GM19023 (cell line): ENCODE results near the gene CBLB.

Experiments
- ATAC-seq: cut with Tn5 transposase; IDR thresholded peaks from one replicate; pipeline ENCODE4 v1.9.1; 2021; ENCODE audit warnings: mild to moderate bottlenecking, moderate library complexity; ENCODE audit not compliant: unreplicated experiment

CBLB gene

GRCh38 chr3:105791919-105792786 lies 76.7 kb downstream of the CBLB start:
- ATAC-seq = no peak

- ATAC-seq = no peak
Observed at GRCh38 chr3:105791131-105791530, 77.7 kb downstream of the CBLB start.

DNA sequence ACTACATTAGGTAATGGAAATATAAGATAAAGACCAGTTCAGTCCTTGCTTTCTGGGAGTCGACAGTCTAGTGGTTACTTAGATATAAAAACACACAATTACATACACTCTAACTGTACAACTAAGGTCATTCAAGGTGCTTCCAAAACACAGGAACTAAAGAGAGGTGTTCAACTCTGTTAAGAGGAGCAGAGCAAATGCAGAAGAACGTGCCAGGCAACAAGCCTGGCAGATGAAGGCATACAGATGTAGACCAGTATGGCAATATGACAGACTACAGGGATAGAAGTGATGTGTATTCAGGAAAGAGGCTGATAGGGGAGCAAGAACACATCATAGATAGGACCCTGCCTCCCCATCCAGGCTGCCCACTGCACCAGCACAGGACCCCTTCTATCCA lies 78.3 kb downstream of the CBLB start:
- no peak for ATAC-seq

DNA sequence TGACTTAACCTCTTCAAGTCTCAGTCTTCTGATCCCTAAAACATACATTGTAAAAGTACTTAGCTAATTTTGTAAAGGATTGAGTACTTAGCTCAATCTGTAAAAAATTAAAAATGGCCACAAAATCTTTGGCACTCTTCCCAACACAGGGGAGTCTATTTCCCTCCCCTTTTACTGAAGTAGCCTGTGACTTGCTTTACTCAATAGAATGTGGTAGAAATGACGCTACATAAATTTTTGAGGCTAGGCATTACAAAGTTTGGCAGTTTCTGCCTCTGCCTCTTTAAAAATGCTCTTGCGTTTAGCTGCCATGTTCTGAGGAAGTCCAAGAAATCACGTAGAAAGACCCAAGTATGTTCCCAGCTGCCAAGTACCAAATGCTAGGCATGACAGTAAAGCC lies 80.2 kb downstream of the CBLB start:
- no peak for ATAC-seq

GRCh38 chr3:105787453-105787852 lies 81.4 kb downstream of the CBLB start:
- no peak for ATAC-seq

- ATAC-seq = no peak
Observed at GRCh38 chr3:105786990-105787389, 81.8 kb downstream of the CBLB start.

DNA sequence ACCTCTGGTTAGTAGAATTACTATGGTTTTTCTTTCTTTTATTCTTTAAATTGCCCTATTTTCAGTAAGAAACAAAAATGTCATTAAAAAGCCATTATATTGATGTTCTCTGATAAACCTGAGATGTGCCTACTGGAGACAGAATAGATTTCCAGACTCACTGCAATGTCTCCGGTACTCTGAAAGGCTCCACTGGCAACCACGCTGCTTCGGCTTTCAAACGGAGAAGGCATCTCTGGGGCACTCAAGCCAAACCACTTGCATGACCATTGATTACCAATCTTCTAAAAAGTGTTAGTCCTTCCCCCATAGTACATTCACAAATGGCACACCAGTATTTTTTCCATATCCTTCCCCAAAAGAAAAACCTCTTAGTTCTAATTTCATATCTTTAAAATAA lies 82.6 kb downstream of the CBLB start:
- no peak for ATAC-seq

DNA sequence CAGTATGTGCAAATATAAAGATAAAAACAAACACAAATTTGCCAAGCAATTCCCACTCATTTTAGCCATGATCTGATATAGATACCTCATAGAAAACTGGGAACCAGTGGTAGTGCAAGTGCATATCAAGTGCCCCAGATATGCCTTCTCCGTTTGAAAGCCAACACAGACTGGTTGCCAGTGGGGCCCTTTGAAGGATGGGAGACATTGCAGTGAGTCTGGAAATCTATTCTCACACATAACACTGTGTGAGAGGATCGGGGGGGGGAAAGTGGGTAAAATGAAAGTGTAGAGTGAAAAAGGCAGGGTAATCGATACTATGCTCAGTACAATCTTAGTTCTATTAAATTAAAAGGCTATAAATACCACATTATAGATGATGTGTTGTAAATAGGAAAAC lies 83.0 kb downstream of the CBLB start:
- no peak for ATAC-seq

- ATAC-seq = no peak
Observed at GRCh38 chr3:105783631-105784030, 85.2 kb downstream of the CBLB start.

- ATAC-seq = no peak
Observed at GRCh38 chr3:105781871-105782270, 86.9 kb downstream of the CBLB start.

- no peak for ATAC-seq
Observed at GRCh38 chr3:105780107-105780506, 88.7 kb downstream of the CBLB start.

DNA sequence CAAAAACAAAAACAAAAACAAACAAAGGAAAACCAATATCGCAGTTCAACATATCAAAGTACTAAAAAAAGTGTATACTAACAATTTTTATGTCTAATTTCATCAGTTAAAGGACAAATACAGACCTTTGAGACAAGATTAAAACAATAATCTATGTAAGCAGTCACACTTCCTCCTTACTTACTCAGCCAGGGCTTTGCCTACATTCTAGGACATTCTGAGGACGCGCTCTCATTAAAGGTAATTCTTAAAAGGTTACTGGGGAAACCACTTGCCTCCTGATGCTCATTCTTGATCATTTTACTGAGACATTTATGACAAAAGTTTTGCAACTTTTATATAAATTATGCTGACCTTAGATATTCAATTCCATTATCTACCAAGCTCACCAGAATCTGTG lies 93.4 kb downstream of the CBLB start:
- no peak for ATAC-seq

DNA sequence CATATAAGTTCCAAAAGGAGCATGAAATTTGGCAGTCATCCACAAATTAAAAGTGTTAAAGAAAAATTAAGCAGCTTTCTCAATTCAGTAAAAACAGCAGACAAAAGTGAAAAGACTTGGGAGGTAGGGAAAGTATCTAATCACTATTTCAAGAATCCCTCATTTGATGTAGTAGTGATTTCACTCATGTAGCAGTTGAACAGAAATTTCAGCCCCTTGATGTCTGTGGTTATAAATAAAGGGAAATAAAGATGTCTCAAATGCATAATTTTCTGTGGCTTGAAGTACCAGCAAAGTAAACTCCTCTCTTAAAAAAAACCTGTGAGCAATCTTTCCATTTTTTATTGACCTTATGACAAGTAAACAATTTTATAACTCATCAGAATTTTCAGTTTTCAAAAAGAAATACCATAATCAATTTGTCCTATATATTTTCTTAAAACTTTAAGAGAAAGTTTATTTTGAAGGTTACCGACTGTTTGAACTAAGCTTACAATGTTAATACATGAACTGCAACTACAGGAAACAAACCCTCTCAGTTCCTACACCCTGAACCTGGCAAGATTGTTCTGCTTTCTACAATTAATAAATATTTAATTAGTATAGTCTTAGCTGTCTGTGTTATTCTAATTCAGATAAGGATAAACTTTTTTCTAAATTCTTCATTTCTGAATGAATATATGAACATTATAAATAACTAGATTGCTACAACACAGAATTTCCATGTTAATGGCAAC lies 94.2 kb downstream of the CBLB start:
- ATAC-seq = no peak

- ATAC-seq = no peak
Observed at GRCh38 chr3:105773291-105773690, 95.5 kb downstream of the CBLB start.

GRCh38 chr3:105772635-105773034 lies 96.2 kb downstream of the CBLB start:
- ATAC-seq = no peak

GRCh38 chr3:105771392-105771791 lies 97.4 kb downstream of the CBLB start:
- ATAC-seq = no peak

DNA sequence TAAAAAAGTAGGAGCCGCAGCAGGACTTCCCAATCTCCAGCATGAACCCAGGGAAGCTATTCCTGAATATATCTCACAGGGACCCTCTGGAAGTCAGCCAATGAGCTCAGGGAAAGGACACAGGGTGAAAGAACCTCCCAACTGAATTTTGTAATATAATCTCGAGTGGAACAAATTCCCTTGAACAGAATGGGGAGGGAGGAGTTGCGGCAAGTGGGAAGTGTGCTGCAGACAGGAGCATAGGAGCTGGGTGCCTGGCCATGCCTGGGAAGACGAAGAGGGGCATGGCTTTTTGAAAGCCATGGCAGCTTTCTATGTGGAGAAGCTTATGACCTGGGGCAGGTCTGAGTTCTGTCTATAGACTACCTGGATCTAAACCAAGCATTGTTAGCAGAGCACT lies 98.4 kb downstream of the CBLB start:
- no peak for ATAC-seq

DNA sequence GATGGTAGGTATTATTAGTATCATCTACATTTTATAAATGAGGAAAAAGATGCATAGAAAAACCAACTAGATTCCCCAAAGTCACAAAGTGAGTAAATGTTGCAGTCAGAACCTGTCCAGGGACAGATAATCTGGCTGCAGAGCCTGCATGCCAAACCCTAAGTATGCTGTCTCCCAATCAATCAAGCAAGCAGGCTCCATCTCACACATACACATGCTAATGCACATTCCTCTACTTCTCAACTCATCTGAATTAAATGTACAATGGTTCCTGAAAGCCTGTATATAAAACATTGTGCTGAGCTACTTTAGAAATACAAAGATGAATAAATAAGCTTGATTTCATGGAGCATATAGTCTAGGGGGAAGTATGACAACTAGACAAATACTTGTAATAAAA lies 101.0 kb downstream of the CBLB start:
- no peak for ATAC-seq

DNA sequence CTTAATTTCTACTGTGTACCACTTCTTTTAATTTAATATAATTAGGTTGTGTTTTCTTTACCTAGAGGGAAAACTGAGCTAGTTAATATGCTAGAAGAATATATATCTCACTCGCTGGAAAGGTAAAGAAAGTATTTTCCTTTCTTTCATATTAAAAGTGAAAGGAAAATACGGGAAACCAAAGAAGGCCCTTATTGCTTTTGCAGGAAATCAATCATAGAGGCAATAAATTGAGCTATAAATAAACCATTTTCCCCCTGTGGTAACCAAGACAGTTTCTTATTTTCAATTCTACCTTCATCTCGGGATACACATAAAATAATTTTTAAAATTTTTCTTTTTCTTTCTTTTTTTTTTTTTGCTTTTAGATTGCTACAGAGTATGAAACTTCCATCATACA lies 101.6 kb downstream of the CBLB start:
- ATAC-seq = no peak

- no peak for ATAC-seq
Observed at GRCh38 chr3:105765308-105765639, 103.5 kb downstream of the CBLB start.

- ATAC-seq = no peak
Observed at GRCh38 chr3:105764378-105765307, 104.2 kb downstream of the CBLB start.
